CD4-positive, alpha-beta memory T cell (primary cell): ENCODE measurements around the gene PJVK. TPM values are rescaled to one million over a fixed set of nuclear protein-coding genes. Genes with fewer than 3 reads are reported as not detected.

Source experiments
- CTCF ChIA-PET: fragments of 350-600 bp; sonication (Branson Sonifier 250); formaldehyde crosslinking; loops from one replicate; lab custom pipeline; 2021; ENCODE audit warnings: inconsistent platforms; ENCODE audit not compliant: partially characterized antibody; lab: Charles Lee
- POLR2A ChIA-PET: fragments of 350-600 bp; sonication (Branson Sonifier 250); formaldehyde crosslinking; loops from one replicate; lab custom pipeline; 2021; ENCODE audit not compliant: partially characterized antibody; lab: Charles Lee
- DNase-seq, 5 donors: peaks; one replicate each; pipeline versions ENCODE4 v3.0.0 to v3.0.0-alpha.2; 2020 to 2022; ENCODE audit warnings: mixed read lengths in 1 of 5
- H3K27ac ChIP-seq: one replicate; pipeline ENCODE4 v1.7.0; 2013; ENCODE audit warnings: low read depth, low read length
- H3K27me3 ChIP-seq: 2 replicates; pipeline ENCODE4 v1.7.0; 2013; ENCODE audit warnings: mild to moderate bottlenecking, low read length, moderate library complexity; ENCODE audit not compliant: insufficient read depth
- H3K36me3 ChIP-seq: 2 replicates; pipeline ENCODE4 v1.7.0; 2013; ENCODE audit warnings: mild to moderate bottlenecking, low read length, moderate library complexity; ENCODE audit not compliant: insufficient read depth
- H3K4me1 ChIP-seq: 2 replicates; pipeline ENCODE4 v1.7.0; 2013; ENCODE audit warnings: mild to moderate bottlenecking, low read length, moderate library complexity; ENCODE audit not compliant: insufficient read depth
- H3K4me3 ChIP-seq, 2 donors: one replicate each; pipeline ENCODE4 v1.7.0; 2013; ENCODE audit warnings: low read length in 2 of 2, mild to moderate bottlenecking in 1 of 2
- H3K9me3 ChIP-seq, 2 donors: one replicate each; pipeline ENCODE4 v1.7.0; 2013; ENCODE audit warnings: low read length in 2 of 2, control low read depth in 1 of 2; ENCODE audit not compliant: control insufficient read depth in 1 of 2
- H3K27ac Mint-ChIP-seq, 7 donors: one replicate each; pipeline ENCODE4 v1.8.0; 2020 to 2021; ENCODE audit warnings: mixed read lengths in 7 of 7, mild to moderate bottlenecking in 6 of 7, inconsistent platforms in 3 of 7, moderate library complexity in 3 of 7
- H3K27me3 Mint-ChIP-seq, 2 donors: one replicate each; pipeline ENCODE4 v1.8.0; 2020 to 2021; ENCODE audit warnings: mixed read lengths in 2 of 2
- H3K36me3 Mint-ChIP-seq, 2 donors: one replicate each; pipeline ENCODE4 v1.8.0; 2020 to 2021; ENCODE audit warnings: mixed read lengths in 2 of 2, inconsistent platforms in 1 of 2, mild to moderate bottlenecking in 1 of 2
- H3K4me1 Mint-ChIP-seq, 4 donors: one replicate each; pipeline ENCODE4 v1.8.0; 2020 to 2021; ENCODE audit warnings: mixed read lengths in 4 of 4, mild to moderate bottlenecking in 1 of 4
- H3K4me3 Mint-ChIP-seq, 8 donors: one replicate each; pipeline ENCODE4 v1.8.0; 2020 to 2021; ENCODE audit warnings: mixed read lengths in 8 of 8, mild to moderate bottlenecking in 7 of 8, moderate library complexity in 6 of 8, inconsistent platforms in 3 of 8
- H3K9me3 Mint-ChIP-seq, 8 donors: one replicate each; pipeline ENCODE4 v1.8.0; 2020 to 2021; ENCODE audit warnings: mixed read lengths in 8 of 8, mild to moderate bottlenecking in 5 of 8, inconsistent platforms in 3 of 8, moderate library complexity in 1 of 8
- intact Hi-C: fragments of 100-400 bp; cut with micrococcal nuclease; formaldehyde crosslinking; loops from one replicate; pipeline ENCODE4 v1.15.1; 2023
- polyA plus RNA-seq, 2 donors: library from polyadenylated mRNA; unstranded; fragments of 300-500 nt; fragmentation: Illumina TruSeq; gene quantifications; one replicate each; pipeline ENCODE4 v1.2.3, GENCODE V29; 2021
- total RNA-seq, 2 experiments: library from RNA; stranded (reverse); gene quantifications; one replicate each; pipeline ENCODE4 v1.2.3, GENCODE V29; 2021

Gene PJVK
- total and polyA plus RNA-seq, 4 experiments from 2014 or later, result 0.23 to 4.1 (median 2.0) TPM

- Histone ChIP-seq H3K36me3 (peaks cover 29% of the 10 kb centered on the region), H3K27me3 (no peaks in the 10 kb centered on the region), H3K27ac (no peak overlapping the region), H3K4me3 (no peak overlapping the region), H3K4me1 (no peaks in the 10 kb centered on the region), H3K9me3 (no peaks in the 10 kb centered on the region)
- no peak for DNase-seq
- CTCF ChIA-PET, result interaction anchor here (1.7 kb wide), 1 partner anchor 14 kb away, joined by 8 read pairs; no protein-coding TSS in a partner anchor
- no peaks in the 10 kb centered on the region for H3K27me3 Mint-ChIP-seq
- peak overlapping the region in 1 of 7 donors; percentile 37 for H3K27ac Mint-ChIP-seq
- no peaks in the 10 kb centered on the region for H3K4me1 Mint-ChIP-seq
- no peak overlapping the region for H3K4me3 Mint-ChIP-seq
- intact Hi-C loops, result no loop called here
- H3K36me3 Mint-ChIP-seq, result peaks cover 66 to 88% of the 10 kb centered on the region in 2 donors
- POLR2A ChIA-PET, result interaction anchor here (1.0 to 1.8 kb wide), 2 partner anchors 12 to 14 kb away, joined by 3 to 9 read pairs; no protein-coding TSS in a partner anchor
- peaks cover 2 to 30% (median 9%) of the 10 kb centered on the region in 8 donors for H3K9me3 Mint-ChIP-seq
These were observed 22.8 kb upstream of the PJVK start for GRCh38 chr2:178428396-178428806.

- POLR2A ChIA-PET, result interaction anchor here (1.0 to 1.8 kb wide), 2 partner anchors 11 to 15 kb away, joined by 3 to 9 read pairs; no protein-coding TSS in a partner anchor
- peaks cover 38% of the 10 kb centered on the region for H3K36me3 ChIP-seq
These were observed 21.8 kb upstream of the PJVK start for GRCh38 chr2:178429336-178429735.

DNA sequence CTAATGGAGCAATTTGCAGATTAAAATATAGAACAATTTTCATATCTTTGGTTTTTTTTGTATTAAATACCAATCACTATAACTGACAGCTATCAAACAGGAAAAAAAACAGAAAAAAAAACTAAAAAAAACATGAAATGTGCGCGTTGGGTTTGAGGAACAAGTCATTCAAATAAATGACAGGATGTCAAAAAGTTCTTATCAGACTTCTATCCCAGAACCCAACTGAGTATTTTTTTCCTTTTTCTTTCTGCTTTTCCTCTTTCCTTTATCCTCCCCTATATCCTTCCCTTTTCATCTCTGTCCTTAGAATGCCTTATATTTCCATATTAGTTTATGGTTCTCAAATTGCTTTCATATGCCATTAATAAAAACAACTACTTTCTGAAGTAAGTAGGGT, 14.5 kb upstream of the PJVK start:
- intact Hi-C loops, result no loop called here
- no peaks in the 10 kb centered on the region for H3K27me3 ChIP-seq
- Mint-ChIP-seq H3K4me3 (no peak overlapping the region), H3K27me3 (no peaks in the 10 kb centered on the region), H3K4me1 (peaks cover 0 to 2% (median 0%) of the 10 kb centered on the region in 4 donors), H3K36me3 (peaks cover 59 to 72% of the 10 kb centered on the region in 2 donors), H3K27ac (no peak overlapping the region), H3K9me3 (peaks cover 0 to 4% (median 0%) of the 10 kb centered on the region in 8 donors)
- CTCF ChIA-PET, result no interaction called here
- no peak for DNase-seq
- no peaks in the 10 kb centered on the region for H3K4me1 ChIP-seq
- H3K4me3 ChIP-seq, result no peak overlapping the region
- no peak overlapping the region for H3K27ac ChIP-seq
- peaks cover 38% of the 10 kb centered on the region for H3K36me3 ChIP-seq
- POLR2A ChIA-PET, result no interaction called here
- no peaks in the 10 kb centered on the region for H3K9me3 ChIP-seq

More at GRCh38 chr2:178429336-178429735, 21.8 kb upstream of the PJVK start:
- no peaks in the 10 kb centered on the region for H3K9me3 ChIP-seq
- no peak overlapping the region for H3K4me3 ChIP-seq
- Mint-ChIP-seq H3K9me3 (peaks cover 2 to 27% (median 9%) of the 10 kb centered on the region in 8 donors), H3K27me3 (no peaks in the 10 kb centered on the region), H3K4me1 (no peaks in the 10 kb centered on the region), H3K36me3 (peaks cover 71 to 85% of the 10 kb centered on the region in 2 donors), H3K4me3 (no peak overlapping the region), H3K27ac (no peak overlapping the region)
- intact Hi-C loops, result no loop called here
- H3K4me1 ChIP-seq, result no peaks in the 10 kb centered on the region
- CTCF ChIA-PET, result interaction anchor here (1.7 kb wide), 1 partner anchor 15 kb away, joined by 8 read pairs; no protein-coding TSS in a partner anchor
- DNase-seq, result no peak
- H3K27me3 ChIP-seq, result no peaks in the 10 kb centered on the region
- no peak overlapping the region for H3K27ac ChIP-seq

- Histone ChIP-seq H3K9me3 (no peaks in the 10 kb centered on the region), H3K27ac (no peak overlapping the region), H3K4me1 (no peaks in the 10 kb centered on the region), H3K36me3 (peaks cover 36% of the 10 kb centered on the region), H3K27me3 (no peaks in the 10 kb centered on the region), H3K4me3 (no peak overlapping the region)
- DNase-seq, result no peak
- CTCF ChIA-PET, result interaction anchor here (0.9 to 2.1 kb wide), 4 partner anchors 8 to 36 kb away, joined by 3 to 6 read pairs (median 4); no protein-coding TSS in a partner anchor
- peak overlapping the region in 1 of 7 donors; percentile 17 for H3K27ac Mint-ChIP-seq
- intact Hi-C loops, result no loop called here
- no peak overlapping the region for H3K4me3 Mint-ChIP-seq
- H3K36me3 Mint-ChIP-seq, result peaks cover 48 to 70% of the 10 kb centered on the region in 2 donors
- H3K27me3 Mint-ChIP-seq, result no peaks in the 10 kb centered on the region
- peaks cover 0 to 8% (median 4%) of the 10 kb centered on the region in 4 donors for H3K4me1 Mint-ChIP-seq
- peaks cover 0 to 4% (median 0%) of the 10 kb centered on the region in 8 donors for H3K9me3 Mint-ChIP-seq
- POLR2A ChIA-PET, result no interaction called here
These were observed 9.8 kb upstream of the PJVK start for GRCh38 chr2:178441426-178441825.

DNA sequence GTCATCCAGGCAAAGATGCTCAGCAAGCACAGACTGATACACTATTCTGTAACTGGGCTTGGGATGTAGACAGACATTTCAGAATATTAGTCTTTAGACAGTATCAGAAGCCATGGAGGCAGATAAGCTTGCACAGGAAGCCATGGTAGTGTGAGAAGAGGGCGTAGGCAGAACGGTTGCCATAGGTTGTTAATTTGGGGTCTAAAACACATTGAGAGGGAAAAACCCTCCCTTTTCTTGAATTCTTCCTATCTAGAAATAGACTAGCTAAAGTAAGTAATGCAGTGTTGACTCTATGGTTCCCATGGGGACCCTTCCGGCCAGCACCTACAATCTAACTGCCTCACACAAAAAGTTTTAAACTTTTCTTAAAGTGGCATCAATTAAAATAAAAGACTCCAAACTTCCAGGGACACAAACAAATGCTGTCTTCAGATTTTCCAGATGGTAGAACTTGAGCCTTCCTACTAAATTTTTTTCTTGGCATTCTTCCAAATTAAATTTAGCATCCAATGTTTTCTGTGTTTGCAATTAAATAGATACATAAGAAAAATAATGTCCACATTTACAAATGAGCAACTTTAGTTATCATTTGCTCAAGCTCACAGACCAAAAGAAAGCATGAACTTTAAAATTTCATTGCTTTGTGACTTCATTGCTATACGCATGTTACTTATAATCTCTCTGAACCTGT, 2.1 kb upstream of the PJVK start:
- intact Hi-C loops, result no loop called here
- Mint-ChIP-seq H3K4me1 (peaks cover 23 to 37% (median 29%) of the 10 kb centered on the region in 4 donors), H3K27ac (peak overlapping the region; percentile 21 to 97 (median 97)), H3K4me3 (peak overlapping the region; percentile 55 to 93 (median 88)), H3K36me3 (peaks cover 23 to 48% of the 10 kb centered on the region in 2 donors), H3K9me3 (no peaks in the 10 kb centered on the region), H3K27me3 (no peaks in the 10 kb centered on the region)
- Histone ChIP-seq H3K27ac (peak overlapping the region; percentile 97), H3K4me3 (peak overlapping the region in 1 of 2 donors; percentile 76), H3K4me1 (peaks cover 32% of the 10 kb centered on the region), H3K36me3 (peaks cover 17% of the 10 kb centered on the region), H3K9me3 (no peaks in the 10 kb centered on the region), H3K27me3 (no peaks in the 10 kb centered on the region)
- CTCF ChIA-PET, result interaction anchor here (1.3 to 3.2 kb wide), 4 partner anchors 9 to 52 kb away, joined by 4 to 42 read pairs (median 6); partner anchors contain the start of gene PLEKHA3
- DNase-seq, result peak in 1 of 5 donors; percentile 9
- POLR2A ChIA-PET, result interaction anchor here (2.0 to 2.7 kb wide), 3 partner anchors 35 to 1184 kb away, joined by 5 to 56 read pairs (median 17); partner anchors contain the start of gene NFE2L2

DNA sequence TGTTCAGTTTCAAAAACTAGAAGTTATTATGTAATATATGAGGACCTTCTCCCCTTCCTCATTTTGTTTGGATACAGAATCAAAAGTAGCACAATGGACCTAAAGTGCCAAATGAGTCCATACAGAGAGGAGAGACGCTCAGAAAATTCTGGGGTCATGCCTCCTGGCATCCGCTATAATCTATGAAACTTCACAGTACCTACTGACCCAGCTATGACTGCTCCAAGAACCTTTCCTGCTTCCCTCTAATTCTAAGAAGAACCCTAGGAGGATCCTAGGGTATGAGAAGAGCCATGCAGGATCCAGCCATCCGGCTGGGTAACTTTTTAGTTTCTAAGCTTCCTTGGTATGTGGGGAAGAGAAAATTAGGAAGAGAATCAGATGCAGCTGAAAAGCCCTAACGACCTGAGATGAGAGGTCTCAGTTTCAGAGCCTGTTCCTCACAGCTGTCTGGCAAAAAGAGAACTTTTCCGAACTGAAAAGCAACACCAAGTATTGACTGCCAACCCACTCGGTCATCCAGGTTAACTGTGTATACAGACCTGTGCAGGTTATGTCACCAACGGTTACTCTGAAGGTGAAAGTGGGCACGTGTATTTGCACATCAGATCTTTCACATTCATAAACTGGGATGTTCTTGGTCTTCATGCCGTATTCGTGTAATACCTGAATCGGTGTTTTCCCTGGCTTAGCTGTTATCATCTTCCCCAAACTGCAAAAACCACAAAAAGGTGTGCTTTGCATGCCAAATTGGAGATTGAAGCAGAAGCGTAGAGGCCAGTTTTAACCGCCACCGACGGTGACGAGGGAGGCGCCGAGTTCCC, 1.3 kb upstream of the PJVK start:
- Mint-ChIP-seq H3K4me1 (peaks cover 23 to 36% (median 29%) of the 10 kb centered on the region in 4 donors), H3K9me3 (no peaks in the 10 kb centered on the region), H3K36me3 (peaks cover 17 to 41% of the 10 kb centered on the region in 2 donors), H3K27me3 (peaks cover 2 to 3% of the 10 kb centered on the region in 2 donors), H3K27ac (peak overlapping the region; percentile 94 to 97 (median 97)), H3K4me3 (peak overlapping the region; percentile 87 to 93 (median 90))
- intact Hi-C loops, result loop anchor here (1.0 to 2.0 kb wide), 2 partner anchors 37 to 1237 kb away; partner anchors contain the start of gene HNRNPA3
- no peaks in the 10 kb centered on the region for H3K27me3 ChIP-seq
- peak overlapping the region; percentile 97 for H3K27ac ChIP-seq
- peak in 3 of 5 donors; percentile 4 to 93 (median 81) for DNase-seq
- H3K4me3 ChIP-seq, result peak overlapping the region; percentile 40 to 76
- CTCF ChIA-PET, result interaction anchor here (1.1 to 3.2 kb wide), 8 partner anchors 9 to 74 kb away, joined by 3 to 42 read pairs (median 4); partner anchors contain the start of gene PLEKHA3
- POLR2A ChIA-PET, result interaction anchor here (1.2 to 2.8 kb wide), 9 partner anchors 16 to 1185 kb away, joined by 3 to 56 read pairs (median 6); partner anchors contain the start of genes AGPS, NFE2L2, PLEKHA3 and RBM45
- H3K36me3 ChIP-seq, result peaks cover 11% of the 10 kb centered on the region
- H3K4me1 ChIP-seq, result peaks cover 32% of the 10 kb centered on the region
- H3K9me3 ChIP-seq, result no peaks in the 10 kb centered on the region
